HepG2 (cell line): ENCODE results near the gene PKD2L1. TPM values are rescaled to one million over a fixed set of nuclear protein-coding genes. Genes with fewer than 3 reads are reported as not detected.
A peak's percentile ranks its signal among the peaks of the same experiment; 100 is the strongest.

Experiments used
- AGO1 ChIP-seq: fragments of 200-400 bp; formaldehyde crosslinking; IDR thresholded peaks from 2 replicates; pipeline ENCODE4 v1.6.1; 2017; ENCODE audit warnings: mild to moderate bottlenecking, low read depth, low read length, moderate library complexity; ENCODE audit not compliant: poor library complexity, severe bottlenecking
- CBX5 ChIP-seq: sonication (generic); formaldehyde crosslinking; IDR thresholded peaks from 2 replicates; pipeline ENCODE4 v1.4.0; 2020; ENCODE audit warnings: missing genetic modification reagents, borderline replicate concordance
- FOXK1 ChIP-seq: sonication (generic); formaldehyde crosslinking; IDR thresholded peaks from 2 replicates; pipeline ENCODE4 v1.4.0; 2020; ENCODE audit warnings: low read depth, missing genetic modification reagents, borderline replicate concordance
- GABPA ChIP-seq, 2 experiments: IDR thresholded peaks; 2 replicates each; pipeline ENCODE4 v1.6.1; 2011 to 2016; ENCODE audit warnings: low read depth in 2 of 2, low read length in 1 of 2, missing biosample characterization in 1 of 2, missing genetic modification characterization in 1 of 2
- HDAC6 ChIP-seq: fragments of 200-600 bp; sonication (generic); IDR thresholded peaks from 2 replicates; pipeline ENCODE4 v1.7.0; 2017; ENCODE audit warnings: mild to moderate bottlenecking, antibody characterized with exemption, low read length, low read depth
- HES4 ChIP-seq: sonication (generic); formaldehyde crosslinking; IDR thresholded peaks from 2 replicates; pipeline ENCODE4 v1.9.0; 2021; ENCODE audit warnings: mild to moderate bottlenecking, missing genetic modification reagents, borderline replicate concordance
- KLF9 ChIP-seq: IDR thresholded peaks from 2 replicates; pipeline ENCODE4 v1.6.1; 2016; ENCODE audit warnings: low read depth
- MIXL1 ChIP-seq: IDR thresholded peaks from 2 replicates; pipeline ENCODE4 v1.6.1; 2016
- ONECUT2 ChIP-seq: sonication (generic); formaldehyde crosslinking; IDR thresholded peaks from 2 replicates; pipeline ENCODE4 v1.4.0; 2020; ENCODE audit warnings: missing genetic modification reagents
- PCBP1 ChIP-seq: fragments of 200-400 bp; formaldehyde crosslinking; IDR thresholded peaks from 2 replicates; pipeline ENCODE4 v1.6.1; 2017; ENCODE audit warnings: mild to moderate bottlenecking, low read depth, low read length, borderline replicate concordance
- RXRB ChIP-seq: IDR thresholded peaks from 2 replicates; pipeline ENCODE4 v1.6.1; 2016; ENCODE audit warnings: borderline replicate concordance, missing genetic modification reagents, missing compliant biosample characterization
- SALL1 ChIP-seq: sonication (generic); formaldehyde crosslinking; IDR thresholded peaks from 2 replicates; pipeline ENCODE4 v1.8.0; 2022; ENCODE audit warnings: mild to moderate bottlenecking, missing genetic modification reagents
- ZBTB20 ChIP-seq: sonication (generic); formaldehyde crosslinking; IDR thresholded peaks from 2 replicates; pipeline ENCODE4 v1.8.1; 2023; ENCODE audit warnings: missing genetic modification reagents, low read depth, mild to moderate bottlenecking, borderline replicate concordance
- ZFP37 ChIP-seq: sonication (generic); formaldehyde crosslinking; IDR thresholded peaks from 2 replicates; pipeline ENCODE4 v1.4.0; 2020; ENCODE audit warnings: missing genetic modification reagents, borderline replicate concordance
- ZNF136 ChIP-seq: sonication (generic); formaldehyde crosslinking; IDR thresholded peaks from 2 replicates; pipeline ENCODE4 v1.8.1; 2022; ENCODE audit warnings: low read depth, mild to moderate bottlenecking, moderate library complexity, missing genetic modification reagents
- ZNF160 ChIP-seq: sonication (generic); formaldehyde crosslinking; IDR thresholded peaks from 2 replicates; pipeline ENCODE4 v1.8.0; 2022; ENCODE audit warnings: mild to moderate bottlenecking, inconsistent platforms, missing genetic modification reagents
- ZNF878 ChIP-seq: sonication (generic); formaldehyde crosslinking; IDR thresholded peaks from 2 replicates; pipeline ENCODE4 v1.8.1; 2023; ENCODE audit warnings: mild to moderate bottlenecking, missing genetic modification reagents, moderate library complexity
- ZNF891 ChIP-seq: sonication (generic); formaldehyde crosslinking; IDR thresholded peaks from 2 replicates; pipeline ENCODE4 v1.5.0; 2020; ENCODE audit warnings: mild to moderate bottlenecking, missing genetic modification reagents
- polyA plus RNA-seq, 8 experiments: library from polyadenylated mRNA; depleted of rRNA in 3 of 8; stranded (reverse) in 7 of 8; unstranded in 1 of 8; fragments of >200 nt; fragmentation: Illumina TruSeq in 4 of 8; extraction: Trizol in 4 of 8; gene quantifications; 2 replicates each; pipeline versions ENCODE4 v1.2.1 to v1.2.3, GENCODE V29; 2011 to 2016; ENCODE audit warnings: low read depth in 4 of 8, missing spikeins in 1 of 8, mixed read lengths in 1 of 8; ENCODE audit not compliant: insufficient read depth in 1 of 8
- total RNA-seq, 5 experiments: library from RNA; depleted of rRNA; stranded (reverse); fragments of >200 nt; fragmentation: Illumina TruSeq; extraction: Trizol; gene quantifications; 2 replicates each; pipeline ENCODE4 v1.2.3, GENCODE V29; 2016; ENCODE audit warnings: low read depth in 1 of 5
- TF ChIP-seq, protein P1 (sequence below): sonication (generic); formaldehyde crosslinking; IDR thresholded peaks from 2 replicates; pipeline ENCODE4 v1.4.0; 2020; ENCODE audit warnings: mild to moderate bottlenecking, missing genetic modification reagents
- TF ChIP-seq, protein P2 (sequence below): sonication (generic); formaldehyde crosslinking; IDR thresholded peaks from 2 replicates; pipeline ENCODE4 v1.4.0; 2020; ENCODE audit warnings: missing genetic modification reagents
- TF ChIP-seq, protein P3 (sequence below): sonication (generic); formaldehyde crosslinking; IDR thresholded peaks from 2 replicates; pipeline ENCODE4 v1.5.1; 2020; ENCODE audit warnings: missing genetic modification reagents, mild to moderate bottlenecking, borderline replicate concordance
- TF ChIP-seq, protein P4 (sequence below): sonication (generic); formaldehyde crosslinking; IDR thresholded peaks from 2 replicates; pipeline ENCODE4 v1.8.1; 2022; ENCODE audit warnings: mild to moderate bottlenecking, missing genetic modification reagents

Gene PKD2L1
- total and polyA plus RNA-seq, 2 of the 13 experiments (the other 11 are each of a cell fraction or from before 2014, with no cell fraction given) = 0.07 to 0.15 TPM

GRCh38 chr10:100267239-100268104 lies 62.6 kb downstream of the PKD2L1 start, which contains the start of gene CWF19L1 (continued):
- TF ChIP-seq, protein P1, sequence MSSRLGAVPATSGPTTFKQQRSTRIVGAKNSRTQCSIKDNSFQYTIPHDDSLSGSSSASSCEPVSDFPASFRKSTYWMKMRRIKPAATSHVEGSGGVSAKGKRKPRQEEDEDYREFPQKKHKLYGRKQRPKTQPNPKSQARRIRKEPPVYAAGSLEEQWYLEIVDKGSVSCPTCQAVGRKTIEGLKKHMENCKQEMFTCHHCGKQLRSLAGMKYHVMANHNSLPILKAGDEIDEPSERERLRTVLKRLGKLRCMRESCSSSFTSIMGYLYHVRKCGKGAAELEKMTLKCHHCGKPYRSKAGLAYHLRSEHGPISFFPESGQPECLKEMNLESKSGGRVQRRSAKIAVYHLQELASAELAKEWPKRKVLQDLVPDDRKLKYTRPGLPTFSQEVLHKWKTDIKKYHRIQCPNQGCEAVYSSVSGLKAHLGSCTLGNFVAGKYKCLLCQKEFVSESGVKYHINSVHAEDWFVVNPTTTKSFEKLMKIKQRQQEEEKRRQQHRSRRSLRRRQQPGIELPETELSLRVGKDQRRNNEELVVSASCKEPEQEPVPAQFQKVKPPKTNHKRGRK (CRISPR knock-in tag) = no peak
- TF ChIP-seq ZNF878 (CRISPR knock-in tag) (no peak), RXRB (CRISPR knock-in tag) (peak; percentile 66; the same call in 1 of the 2 replicates), ONECUT2 (CRISPR knock-in tag) (no peak), ZFP37 (CRISPR knock-in tag) (no peak), ZNF160 (CRISPR knock-in tag) (peak; percentile 44; the same call in 1 of the 2 replicates), CBX5 (peak; percentile 40; the same call in 1 of the 2 replicates), ZNF891 (no peak), HDAC6 (no peak), SALL1 (CRISPR knock-in tag) (peak; percentile 81), MIXL1 (CRISPR knock-in tag) (peak; percentile 11; the same call in 1 of the 2 replicates), AGO1 (no peak), ZNF136 (CRISPR knock-in tag) (peak; percentile 74; the same call in 1 of the 2 replicates), ZBTB20 (CRISPR knock-in tag) (no peak), GABPA (IDR thresholded peaks at IDR 0.05; ENCODE audit: low read depth, low read length) (no peak), GABPA (CRISPR knock-in tag; IDR thresholded peaks at IDR 0.05; ENCODE audit: low read depth) (peak; percentile 69), PCBP1 (0 out of 2 replicates have a peak, but pooled peaks have one; percentile 58), FOXK1 (CRISPR knock-in tag) (peak; percentile 84; the same call in 1 of the 2 replicates), KLF9 (CRISPR knock-in tag) (no peak), HES4 (CRISPR knock-in tag) (no peak)
- TF ChIP-seq, protein P2, sequence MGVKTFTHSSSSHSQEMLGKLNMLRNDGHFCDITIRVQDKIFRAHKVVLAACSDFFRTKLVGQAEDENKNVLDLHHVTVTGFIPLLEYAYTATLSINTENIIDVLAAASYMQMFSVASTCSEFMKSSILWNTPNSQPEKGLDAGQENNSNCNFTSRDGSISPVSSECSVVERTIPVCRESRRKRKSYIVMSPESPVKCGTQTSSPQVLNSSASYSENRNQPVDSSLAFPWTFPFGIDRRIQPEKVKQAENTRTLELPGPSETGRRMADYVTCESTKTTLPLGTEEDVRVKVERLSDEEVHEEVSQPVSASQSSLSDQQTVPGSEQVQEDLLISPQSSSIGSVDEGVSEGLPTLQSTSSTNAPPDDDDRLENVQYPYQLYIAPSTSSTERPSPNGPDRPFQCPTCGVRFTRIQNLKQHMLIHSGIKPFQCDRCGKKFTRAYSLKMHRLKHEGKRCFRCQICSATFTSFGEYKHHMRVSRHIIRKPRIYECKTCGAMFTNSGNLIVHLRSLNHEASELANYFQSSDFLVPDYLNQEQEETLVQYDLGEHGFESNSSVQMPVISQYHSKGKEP (CRISPR knock-in tag) = no peak
- TF ChIP-seq, protein P3, sequence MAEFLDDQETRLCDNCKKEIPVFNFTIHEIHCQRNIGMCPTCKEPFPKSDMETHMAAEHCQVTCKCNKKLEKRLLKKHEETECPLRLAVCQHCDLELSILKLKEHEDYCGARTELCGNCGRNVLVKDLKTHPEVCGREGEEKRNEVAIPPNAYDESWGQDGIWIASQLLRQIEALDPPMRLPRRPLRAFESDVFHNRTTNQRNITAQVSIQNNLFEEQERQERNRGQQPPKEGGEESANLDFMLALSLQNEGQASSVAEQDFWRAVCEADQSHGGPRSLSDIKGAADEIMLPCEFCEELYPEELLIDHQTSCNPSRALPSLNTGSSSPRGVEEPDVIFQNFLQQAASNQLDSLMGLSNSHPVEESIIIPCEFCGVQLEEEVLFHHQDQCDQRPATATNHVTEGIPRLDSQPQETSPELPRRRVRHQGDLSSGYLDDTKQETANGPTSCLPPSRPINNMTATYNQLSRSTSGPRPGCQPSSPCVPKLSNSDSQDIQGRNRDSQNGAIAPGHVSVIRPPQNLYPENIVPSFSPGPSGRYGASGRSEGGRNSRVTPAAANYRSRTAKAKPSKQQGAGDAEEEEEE (CRISPR knock-in tag) = 0 out of 2 replicates have a peak, but pooled peaks have one; percentile 57
- TF ChIP-seq, protein P4, sequence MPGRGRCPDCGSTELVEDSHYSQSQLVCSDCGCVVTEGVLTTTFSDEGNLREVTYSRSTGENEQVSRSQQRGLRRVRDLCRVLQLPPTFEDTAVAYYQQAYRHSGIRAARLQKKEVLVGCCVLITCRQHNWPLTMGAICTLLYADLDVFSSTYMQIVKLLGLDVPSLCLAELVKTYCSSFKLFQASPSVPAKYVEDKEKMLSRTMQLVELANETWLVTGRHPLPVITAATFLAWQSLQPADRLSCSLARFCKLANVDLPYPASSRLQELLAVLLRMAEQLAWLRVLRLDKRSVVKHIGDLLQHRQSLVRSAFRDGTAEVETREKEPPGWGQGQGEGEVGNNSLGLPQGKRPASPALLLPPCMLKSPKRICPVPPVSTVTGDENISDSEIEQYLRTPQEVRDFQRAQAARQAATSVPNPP = 0 out of 2 replicates have a peak, but pooled peaks have one; percentile 50
